WI38 (cell line): ENCODE results near the gene PREX1.

Source experiments
- H3K4me3 ChIP-seq: 2 replicates; pipeline ENCODE4 v1.5.1; 2011; ENCODE audit warnings: low read depth, mild to moderate bottlenecking, control low read depth, low read length
- TF ChIP-seq, protein P1 (sequence below): IDR thresholded peaks from 2 replicates; pipeline ENCODE4 v1.5.1; 2012; ENCODE audit warnings: low read depth, mild to moderate bottlenecking, control low read depth, low read length

Gene PREX1

GRCh38 chr20:48852609-48853008 is 24.8 kb upstream of the PREX1 start:
- TF ChIP-seq, protein P1, sequence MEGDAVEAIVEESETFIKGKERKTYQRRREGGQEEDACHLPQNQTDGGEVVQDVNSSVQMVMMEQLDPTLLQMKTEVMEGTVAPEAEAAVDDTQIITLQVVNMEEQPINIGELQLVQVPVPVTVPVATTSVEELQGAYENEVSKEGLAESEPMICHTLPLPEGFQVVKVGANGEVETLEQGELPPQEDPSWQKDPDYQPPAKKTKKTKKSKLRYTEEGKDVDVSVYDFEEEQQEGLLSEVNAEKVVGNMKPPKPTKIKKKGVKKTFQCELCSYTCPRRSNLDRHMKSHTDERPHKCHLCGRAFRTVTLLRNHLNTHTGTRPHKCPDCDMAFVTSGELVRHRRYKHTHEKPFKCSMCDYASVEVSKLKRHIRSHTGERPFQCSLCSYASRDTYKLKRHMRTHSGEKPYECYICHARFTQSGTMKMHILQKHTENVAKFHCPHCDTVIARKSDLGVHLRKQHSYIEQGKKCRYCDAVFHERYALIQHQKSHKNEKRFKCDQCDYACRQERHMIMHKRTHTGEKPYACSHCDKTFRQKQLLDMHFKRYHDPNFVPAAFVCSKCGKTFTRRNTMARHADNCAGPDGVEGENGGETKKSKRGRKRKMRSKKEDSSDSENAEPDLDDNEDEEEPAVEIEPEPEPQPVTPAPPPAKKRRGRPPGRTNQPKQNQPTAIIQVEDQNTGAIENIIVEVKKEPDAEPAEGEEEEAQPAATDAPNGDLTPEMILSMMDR = no peak

DNA sequence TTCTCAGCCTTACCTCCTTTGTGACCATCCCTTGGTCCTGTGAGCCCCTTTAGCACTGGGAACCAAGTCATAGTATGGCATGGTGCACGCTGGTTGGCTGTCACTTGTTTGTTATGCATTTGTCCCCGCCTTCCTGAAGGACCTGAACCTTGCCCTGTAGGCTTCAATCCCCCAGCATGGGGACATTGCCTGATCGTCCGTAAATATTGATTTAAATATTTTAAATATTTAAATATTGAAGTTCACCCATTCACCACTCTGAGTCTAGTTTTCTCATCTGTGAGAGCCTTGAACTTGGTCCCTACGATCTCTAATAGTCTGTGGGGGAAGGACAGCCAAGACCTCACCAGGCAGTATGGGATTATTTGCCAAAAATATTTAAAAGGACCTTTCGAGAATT is 23.8 kb upstream of the PREX1 start:
- TF ChIP-seq, protein P1 = no peak

More at GRCh38 chr20:48852609-48853008, 24.8 kb upstream of the PREX1 start:
- no peak overlapping the region for H3K4me3 ChIP-seq

DNA sequence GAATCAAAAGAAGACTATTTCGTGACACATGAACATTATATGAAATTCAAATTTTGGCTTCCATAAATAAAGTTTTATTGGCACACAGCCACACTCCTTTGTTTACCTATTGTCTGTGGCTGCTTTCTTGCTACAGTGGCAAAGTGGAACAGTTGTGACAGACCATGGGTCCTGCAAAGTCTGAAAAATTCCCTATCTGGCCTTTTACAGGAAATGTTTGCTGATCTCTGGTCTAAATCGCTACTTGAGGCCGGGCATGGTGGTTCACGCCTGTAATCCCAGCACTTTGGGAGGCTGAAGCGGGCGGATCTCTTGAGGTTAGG is 23.1 kb upstream of the PREX1 start:
- H3K4me3 ChIP-seq = no peak overlapping the region
- TF ChIP-seq, protein P1 = no peak

More for the DNA sequence above, 23.8 kb upstream of the PREX1 start:
- H3K4me3 ChIP-seq = no peak overlapping the region

GRCh38 chr20:48850257-48850976 is 22.6 kb upstream of the PREX1 start:
- TF ChIP-seq, protein P1 = no peak
- no peak overlapping the region for H3K4me3 ChIP-seq

DNA sequence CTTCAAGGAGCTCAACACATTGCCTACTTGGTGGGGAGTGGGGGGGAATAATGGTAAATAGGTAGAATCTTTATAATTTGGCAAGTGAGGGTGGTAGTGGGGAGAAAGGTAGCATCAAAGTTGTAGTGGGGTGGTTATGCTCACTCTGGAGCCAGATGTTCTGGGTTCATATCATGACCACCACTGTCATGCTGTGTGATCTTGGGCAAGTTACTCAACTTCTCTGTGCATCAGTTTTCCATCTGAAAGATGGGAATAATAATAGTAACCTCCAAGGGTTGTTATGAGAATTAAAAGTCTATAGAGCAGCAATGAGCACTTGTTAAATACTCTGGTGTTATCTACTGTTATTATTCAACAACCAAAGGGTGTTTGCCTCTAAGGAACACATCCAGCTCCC is 22.0 kb upstream of the PREX1 start:
- TF ChIP-seq, protein P1 = no peak

DNA sequence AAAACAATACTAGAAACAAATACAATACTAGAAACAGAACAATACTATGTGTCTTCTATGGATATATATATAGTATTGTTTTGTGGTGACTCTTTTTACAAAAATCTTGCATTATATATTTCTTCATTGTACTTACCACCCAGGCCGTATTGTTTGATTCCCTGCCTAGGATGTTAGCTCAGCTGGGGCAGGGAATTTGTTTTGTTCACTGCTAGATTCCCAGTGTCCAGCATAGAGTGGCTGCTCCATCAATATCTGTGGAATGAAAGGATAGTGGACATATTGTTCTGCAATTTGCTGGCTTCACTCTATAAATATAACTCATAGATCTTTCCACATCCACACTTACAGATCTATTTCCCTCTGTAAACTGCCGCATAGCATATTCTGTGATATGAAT is 21.5 kb upstream of the PREX1 start:
- TF ChIP-seq, protein P1 = no peak
- H3K4me3 ChIP-seq = no peak overlapping the region

More for the DNA sequence above, 22.0 kb upstream of the PREX1 start:
- H3K4me3 ChIP-seq = no peak overlapping the region

DNA sequence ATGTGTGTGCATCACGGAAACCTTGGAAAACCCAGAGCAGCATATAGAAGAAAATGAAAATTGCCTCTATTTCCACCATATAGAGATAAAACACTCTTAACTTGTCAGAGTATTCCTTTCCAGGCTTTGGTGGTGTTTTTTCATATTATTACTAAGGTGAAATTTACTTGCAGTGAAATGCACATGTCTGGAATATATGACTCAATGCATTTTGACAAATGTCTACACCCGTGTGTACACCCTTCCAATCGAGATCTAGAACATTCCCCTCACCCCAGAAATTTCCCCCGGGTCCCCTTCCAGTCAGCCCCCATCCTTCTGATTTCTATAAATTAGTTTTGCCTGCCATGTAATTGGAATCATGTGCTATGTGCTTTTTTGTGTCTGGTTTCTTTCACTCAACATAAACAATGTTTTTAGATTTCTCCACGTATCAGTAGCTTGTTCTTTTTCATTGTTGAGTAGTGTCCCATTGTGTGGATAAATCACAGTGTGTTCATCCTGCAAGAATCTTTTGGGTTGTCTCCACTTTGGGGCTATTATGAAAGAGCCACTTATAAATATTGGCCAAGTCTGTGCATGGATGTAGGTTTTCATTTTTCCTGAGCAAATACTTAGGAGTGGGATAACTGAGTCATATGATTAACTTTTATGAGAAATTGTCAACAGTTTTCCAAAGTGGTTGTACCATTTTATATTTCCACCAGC is 19.9 kb upstream of the PREX1 start:
- TF ChIP-seq, protein P1 = no peak
- H3K4me3 ChIP-seq = no peak overlapping the region
